C4-2B (cell line): ENCODE measurements around the gene PSMB10.

Experiments
- CTCF ChIP-seq: fragments of 450-650 bp; conservative IDR thresholded peaks from 2 replicates; pipeline ENCODE4 v1.5.1; 2017; ENCODE audit warnings: mild to moderate bottlenecking
- ZFX ChIP-seq: fragments of 450-650 bp; IDR thresholded peaks from 2 replicates; pipeline ENCODE4 v1.6.1; 2017

GRCh38 chr16:67976205-67976604 lies 39.6 kb upstream of the PSMB10 start:
- TF ChIP-seq CTCF, result no peak
- no peak for TF ChIP-seq ZFX
